GM21423 (cell line): ENCODE results near the gene SWSAP1.
"Not testable (repeated sequence)": the region's sequence is repeated elsewhere in the genome, so short reads cannot be mapped to it uniquely, and the experiment has no call there.

ENCODE experiments used
- ATAC-seq: cut with Tn5 transposase; IDR thresholded peaks from one replicate; pipeline ENCODE4 v1.9.1; 2021; ENCODE audit warnings: mild to moderate bottlenecking, moderate library complexity; ENCODE audit not compliant: unreplicated experiment

Gene SWSAP1

DNA sequence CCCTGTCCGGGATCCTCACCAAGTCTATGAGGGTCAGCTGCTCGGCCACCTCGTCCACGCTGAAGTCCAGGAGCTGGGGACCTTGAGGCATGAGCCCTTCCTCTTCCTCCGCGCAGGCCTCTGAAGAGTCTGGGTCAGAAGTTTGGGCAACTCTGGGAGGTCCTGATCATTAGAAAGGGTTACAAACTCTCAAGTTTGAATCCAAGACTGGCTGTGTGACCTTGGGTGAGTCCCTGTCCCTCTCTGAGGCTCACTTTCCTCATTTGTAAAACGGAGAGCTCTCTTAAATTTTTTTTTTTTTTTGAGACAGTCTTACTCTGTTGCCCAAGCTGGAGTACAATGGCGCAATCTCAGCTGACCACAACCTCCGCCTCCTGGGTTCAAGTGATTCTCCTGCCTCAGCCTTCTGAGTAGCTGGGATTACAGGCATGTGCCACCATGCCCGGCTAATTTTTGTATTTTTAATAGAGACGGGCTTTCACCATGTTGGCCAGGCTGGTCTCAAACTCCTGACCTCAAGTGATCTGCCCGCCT is 32.3 kb downstream of the SWSAP1 start:
- not testable (repeated sequence) for ATAC-seq

DNA sequence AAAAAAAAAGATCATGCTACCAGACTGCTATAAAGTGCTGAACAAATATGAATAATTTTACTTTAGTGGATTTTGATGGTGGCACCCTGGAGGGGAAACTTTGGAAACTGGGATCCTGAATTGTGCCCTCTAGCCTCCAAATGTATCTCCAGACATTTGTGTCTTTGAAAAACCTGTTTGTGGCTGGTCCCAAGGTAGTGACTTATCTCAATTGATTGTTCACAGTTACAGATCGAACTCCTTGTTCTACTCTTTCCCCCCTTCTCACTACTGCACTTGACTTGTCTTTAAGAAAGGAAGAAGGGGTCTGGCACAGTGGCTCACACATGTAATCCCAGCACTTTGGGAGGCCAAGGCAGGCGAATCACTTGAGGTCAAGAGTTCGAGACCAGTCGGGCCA is 34.1 kb downstream of the SWSAP1 start:
- no peak for ATAC-seq

DNA sequence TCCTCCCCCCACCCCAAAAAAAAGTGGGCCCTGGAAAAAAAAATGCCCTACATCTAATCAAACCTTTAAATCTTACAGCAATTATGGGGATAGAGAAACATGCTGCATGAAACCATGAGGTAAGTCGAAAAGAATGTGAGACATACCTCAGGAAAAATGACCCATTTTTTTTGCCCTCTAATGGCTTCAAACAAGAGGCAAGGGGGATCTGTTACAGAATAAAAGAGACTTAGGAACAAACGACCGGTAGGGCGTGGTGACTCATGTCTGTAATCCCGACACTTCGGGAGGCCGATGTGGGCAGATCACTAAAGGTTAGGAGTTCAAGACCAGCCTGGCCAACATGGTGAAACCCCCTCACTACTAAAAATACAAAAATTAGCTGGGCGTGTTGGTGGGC is 36.2 kb downstream of the SWSAP1 start:
- no peak for ATAC-seq

DNA sequence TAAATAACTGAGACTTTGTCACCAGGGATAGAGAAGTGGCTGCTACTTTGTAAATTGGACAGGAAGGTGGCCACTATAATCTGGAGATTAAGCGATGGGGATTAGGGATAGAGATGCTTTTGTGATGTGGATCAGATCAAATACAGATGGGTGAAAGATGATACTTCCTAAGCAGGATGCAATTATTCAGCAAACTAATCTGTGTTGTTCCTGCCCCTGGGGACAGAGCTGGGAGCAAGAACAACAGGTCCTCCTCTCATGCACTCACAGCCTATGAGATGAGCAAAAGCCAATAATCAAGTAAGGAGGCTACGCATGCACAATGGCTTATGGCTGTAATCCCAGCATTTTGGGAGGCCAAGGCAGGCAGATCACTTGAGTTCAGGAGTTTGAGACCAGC is 40.1 kb downstream of the SWSAP1 start:
- ATAC-seq = no peak

DNA sequence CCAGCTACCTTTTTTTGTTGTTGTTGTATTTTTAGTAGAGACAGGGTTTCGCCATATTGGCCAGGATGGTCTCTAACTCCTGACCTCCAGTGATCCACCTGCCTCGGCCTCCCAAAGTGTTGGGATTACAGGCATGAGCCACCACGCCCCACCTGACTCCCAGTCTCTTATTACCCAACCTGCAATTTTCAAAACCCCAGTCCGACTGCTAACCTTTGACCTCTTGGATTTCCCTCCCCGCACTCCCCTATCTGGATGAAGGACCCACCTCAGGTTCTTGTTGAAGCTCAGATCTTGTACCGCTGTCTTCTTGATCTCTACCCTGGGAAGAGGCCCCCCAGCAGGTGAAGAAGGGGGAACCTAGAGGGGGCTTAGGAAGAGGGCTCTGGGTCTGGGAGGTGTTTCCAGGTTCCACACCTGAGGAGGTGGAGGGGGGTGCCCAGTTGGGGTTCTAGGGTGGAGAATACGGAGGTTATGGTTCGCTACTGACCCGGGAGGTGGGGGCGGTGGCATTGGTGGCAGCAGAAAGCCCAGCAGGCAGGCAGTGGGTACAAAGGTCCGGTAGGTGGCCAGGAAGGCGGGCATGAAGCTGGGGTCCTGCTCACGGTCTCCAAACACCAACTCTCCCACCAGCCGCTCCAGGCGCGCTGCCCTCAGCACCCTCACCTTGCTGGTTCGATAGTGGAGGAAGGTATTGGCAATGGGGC is 42.0 kb downstream of the SWSAP1 start:
- ATAC-seq = no peak

DNA sequence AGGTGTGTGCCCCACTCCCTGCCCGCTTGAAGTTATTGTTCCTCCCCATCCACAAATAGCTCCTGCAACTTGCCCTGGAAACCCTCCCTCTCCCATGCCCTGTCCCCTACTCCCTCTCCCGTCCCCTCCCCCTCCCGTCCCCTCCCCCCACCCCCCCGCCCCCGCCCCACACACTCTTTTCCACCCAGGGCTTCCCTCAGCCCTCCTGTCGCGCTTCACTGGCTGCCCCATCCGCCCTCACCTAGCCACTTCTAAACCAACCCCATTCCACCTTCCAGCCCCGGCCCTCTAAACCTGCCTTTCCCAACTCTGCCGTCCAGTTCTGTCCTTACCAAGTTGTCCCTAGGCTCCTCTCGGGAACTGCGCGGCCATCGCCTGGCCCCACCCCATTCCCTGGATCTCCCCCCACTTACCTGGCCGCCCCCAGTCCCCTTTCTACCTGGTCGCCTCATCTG is 43.7 kb downstream of the SWSAP1 start:
- no peak for ATAC-seq

DNA sequence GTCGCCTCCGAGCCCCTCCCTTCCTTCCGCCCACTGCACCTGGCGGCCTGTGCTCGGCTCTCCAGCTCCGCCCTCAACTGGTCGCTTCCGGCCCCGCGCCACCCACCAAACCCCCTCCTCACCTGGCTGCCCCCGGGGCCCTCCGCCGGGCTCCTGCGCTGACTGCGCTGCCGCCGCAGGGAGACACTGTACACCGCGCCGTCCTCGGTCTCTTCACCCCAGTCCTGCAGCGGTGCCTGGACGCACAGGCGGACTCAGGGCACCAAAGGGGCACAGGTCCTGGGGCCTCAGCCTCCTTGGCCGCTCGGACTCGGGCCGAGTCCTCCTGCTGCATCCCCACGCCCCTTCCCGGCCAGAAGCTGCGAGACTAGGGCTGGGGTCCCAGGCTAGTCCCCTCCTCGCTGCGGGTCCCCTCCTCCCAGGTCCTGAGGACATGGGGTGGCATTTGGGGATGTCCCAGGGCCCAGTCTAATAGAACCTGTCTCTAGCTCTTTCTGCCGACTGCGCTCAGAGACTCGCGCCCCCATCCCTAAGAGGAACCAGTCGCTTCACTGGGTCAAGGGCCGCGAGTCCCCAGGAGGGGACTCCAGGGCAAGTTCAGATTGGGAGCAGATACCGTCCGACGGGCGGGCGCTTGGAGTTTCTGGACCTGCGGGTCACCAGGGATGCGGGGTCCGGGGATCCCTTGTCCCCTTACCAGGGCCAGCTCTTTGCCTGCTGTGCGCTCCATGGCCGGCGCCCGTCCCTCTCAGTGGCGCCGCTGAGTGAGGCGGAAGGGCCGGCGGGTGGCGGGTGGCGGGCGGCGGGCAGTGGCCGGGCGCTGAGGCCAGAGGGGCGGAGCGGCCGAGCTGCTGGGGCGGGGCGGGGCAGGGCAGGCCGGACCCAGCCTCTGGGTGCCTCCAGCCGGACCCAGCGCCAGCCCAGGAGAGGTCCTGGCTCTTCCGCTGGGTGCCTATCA is 44.4 kb downstream of the SWSAP1 start, which contains the start of gene RGL3:
RGL3 (minus strand) TSS at position 766 of the 958 bp plus-strand sequence; CDS start at position 730, 36 bp downstream.
- no peak for ATAC-seq

DNA sequence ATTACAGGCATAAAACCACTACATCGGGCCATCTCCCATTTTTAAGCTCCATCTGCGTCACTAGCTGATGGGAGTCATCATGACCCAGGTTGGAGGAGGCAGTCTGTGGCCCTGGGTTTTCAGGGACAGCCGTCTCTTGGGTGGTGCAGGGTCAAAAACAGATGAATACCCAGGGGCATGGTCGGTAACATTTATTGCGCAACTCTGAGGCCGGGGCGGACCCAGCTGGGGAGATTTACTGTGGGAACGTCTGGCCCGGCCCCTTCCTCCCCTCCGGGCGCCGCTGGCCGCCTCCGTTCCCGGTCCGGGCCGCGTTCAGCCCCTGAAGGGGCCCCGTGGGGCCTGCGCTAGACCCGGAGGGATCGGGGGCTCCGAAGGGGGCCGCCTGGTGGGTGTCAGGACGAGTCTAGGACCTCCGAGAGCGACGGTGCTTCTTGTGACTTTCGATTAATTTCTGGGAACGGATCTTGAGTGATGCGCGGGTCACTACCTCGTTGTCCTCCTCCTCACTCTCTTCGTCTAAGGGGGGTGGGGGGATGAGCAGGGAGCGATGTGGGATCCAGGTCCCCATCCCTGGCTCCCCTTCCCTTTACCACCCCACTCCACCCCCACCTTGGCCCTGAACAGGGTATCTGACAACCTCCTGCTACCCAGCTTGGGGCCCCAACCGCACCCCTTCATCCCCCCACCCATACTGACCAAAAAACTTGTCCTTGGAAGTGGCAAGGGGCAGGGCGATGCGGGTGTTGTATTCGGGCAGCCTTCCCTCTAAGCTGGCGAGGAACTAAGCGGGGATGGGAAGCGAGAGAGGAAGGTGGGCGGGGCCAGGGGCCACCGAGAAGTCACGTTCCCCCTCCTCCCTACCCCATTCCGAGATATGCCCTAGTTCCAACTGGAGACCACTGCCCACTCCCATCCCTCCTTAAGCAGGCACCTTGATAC is 46.2 kb downstream of the SWSAP1 start:
- ATAC-seq = no peak

DNA sequence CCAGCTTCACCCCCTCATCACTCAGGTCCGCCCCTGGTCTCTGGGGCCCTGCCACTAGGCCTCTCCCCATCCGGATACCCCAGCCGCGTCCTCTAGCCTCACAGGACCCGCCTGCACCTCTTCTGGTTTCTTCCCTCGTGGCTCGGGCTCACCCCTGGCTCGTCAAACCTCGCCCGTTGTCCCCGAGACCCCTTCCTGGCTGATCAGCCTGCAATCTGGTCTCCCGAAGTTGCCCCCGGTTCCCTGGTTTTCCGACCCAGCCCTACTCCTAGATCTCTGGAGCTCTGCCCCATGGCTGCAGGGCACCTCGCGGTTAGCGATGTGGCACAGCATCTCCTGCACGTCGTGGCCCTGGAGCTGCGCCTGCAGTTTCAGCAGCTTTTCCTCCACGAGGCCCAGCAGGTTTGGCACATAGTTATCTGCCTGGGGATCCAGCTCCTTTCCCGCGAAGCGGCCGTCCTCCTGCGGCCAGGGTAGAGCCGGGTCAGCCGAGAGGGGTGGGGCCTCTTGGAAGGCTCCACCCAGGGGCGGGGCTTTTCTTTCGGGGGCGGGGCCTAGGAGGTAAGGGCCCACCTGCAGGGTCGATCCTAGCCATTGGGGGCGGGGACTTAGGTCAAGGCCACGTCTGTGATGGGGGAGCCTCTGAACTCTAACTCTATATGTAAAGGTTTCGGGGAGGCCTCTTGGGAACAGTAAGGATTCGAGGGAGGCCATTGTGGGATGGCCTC is 47.1 kb downstream of the SWSAP1 start:
- peak; percentile 25 for ATAC-seq

DNA sequence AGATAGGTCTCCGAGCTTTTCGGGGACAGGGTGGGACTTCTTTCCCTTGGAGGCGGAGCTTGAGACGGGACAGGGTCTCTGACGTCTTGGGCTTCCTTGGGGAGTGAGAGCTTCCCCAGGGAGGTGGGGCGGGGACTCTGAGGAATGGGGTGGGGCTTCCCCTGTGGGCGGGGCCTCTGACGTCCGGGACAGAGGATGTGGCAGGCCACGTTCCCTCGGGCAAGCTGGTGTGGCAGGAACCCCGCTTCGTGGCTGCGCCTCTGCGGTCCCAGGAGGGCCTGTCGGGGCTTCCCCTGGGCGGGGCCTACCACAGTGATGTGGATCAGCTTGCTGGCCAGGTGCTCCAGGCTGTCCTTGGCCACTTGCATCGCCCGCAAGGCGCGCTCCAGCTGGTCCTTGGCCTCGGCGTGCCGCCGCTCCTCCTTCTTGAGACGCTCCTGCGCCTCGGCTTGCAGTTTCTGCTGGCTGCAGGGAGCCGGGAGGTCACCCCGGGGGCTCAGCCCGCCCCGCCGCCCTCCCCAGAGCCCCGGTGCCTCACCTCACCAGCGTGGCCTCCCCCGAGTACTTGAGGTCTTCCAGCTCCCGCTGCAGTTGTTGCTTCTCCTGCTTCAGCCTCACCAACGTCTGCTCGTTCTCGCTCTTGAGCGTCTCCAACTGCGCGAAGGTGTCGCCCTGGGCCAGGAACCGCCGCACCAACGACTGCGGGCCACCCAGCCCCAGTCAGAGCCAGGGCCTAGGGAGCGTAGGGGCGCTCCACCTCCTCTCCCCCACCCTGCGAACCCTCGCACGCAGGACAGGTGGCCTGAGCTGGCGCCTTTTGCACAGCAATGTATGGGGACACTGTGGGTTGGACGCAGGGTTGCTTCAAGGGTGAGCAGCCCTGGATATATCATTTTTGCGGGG is 47.9 kb downstream of the SWSAP1 start:
- peak; percentile 74 for ATAC-seq

DNA sequence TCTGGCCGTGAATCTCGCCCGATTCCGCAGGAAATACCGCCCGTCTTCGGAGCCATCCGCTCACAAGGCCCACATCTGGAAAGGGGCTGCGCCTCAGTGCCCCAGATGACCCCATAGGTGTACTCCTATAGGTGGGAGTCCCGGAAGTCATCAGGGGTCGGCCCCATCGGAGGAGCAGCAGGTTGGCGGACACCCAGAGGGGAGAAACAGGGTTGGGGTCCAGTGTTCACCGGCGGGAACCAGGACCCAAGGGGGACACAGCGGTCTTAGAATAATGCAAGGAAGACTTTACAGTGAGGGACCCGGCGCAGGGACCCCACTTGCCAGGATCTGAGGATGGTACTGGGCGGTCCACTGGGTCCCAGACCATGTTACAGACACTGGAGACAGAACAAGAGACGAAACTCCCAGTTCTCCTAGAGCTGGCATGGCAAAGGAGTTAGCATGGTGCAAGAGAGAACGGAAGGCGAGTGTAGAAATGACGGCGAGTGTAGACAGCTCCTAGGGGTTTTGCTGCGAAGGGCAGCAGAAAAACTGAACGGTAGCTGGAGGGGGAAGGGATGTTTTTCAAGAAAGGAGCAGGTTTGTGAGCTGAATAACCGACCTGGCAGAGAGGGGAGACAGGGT is 48.8 kb downstream of the SWSAP1 start:
- ATAC-seq = no peak

DNA sequence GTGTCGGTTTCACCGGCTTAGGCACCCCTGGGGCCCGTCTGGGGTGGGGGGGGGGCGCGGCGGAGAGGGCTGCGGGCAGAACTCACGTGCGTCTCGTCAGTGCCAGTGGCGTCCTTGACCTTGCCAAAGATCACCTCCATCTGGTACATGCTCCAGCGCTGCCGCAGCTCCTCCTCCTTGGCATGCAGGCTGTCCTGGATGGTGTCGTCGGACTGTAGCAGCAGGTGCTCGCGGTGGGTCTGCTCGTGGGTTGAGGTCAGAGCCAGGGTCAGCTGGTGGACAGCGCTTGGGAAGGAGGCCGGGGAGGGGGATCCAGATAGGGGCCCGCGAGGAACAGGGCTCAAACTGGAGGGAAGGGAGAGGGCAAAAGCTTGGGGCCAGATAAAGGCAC is 49.3 kb downstream of the SWSAP1 start:
- no peak for ATAC-seq
